Panc1 (cell line): ENCODE results near the gene RMDN3. TPM values are rescaled to one million over a fixed set of nuclear protein-coding genes. Genes with fewer than 3 reads are reported as not detected.

Source experiments
- ATAC-seq: fragments of 200-7000 bp; cut with Tn5 transposase; 2 replicates; pipeline ENCODE4 v1.9.1; 2020; ENCODE audit warnings: mild to moderate bottlenecking, moderate library complexity
- BruUV-seq: library from RNA; stranded (reverse); fragments of 400-500 nt; replicated peaks from 2 replicates; lab custom pipeline; 2021; lab: Mats Ljungman, UMichigan
- CTCF ChIA-PET: fragments of 300-600 bp; sonication (Branson Sonifier 250); formaldehyde crosslinking; loops from one replicate; lab custom pipeline; 2022; ENCODE audit warnings: antibody characterized with exemption; lab: Charles Lee
- POLR2A ChIA-PET: fragments of 300-600 bp; sonication (Branson Sonifier 250); formaldehyde crosslinking; loops from one replicate; lab custom pipeline; 2022; ENCODE audit warnings: antibody characterized with exemption; lab: Charles Lee
- DNase-seq: peaks from one replicate; pipeline ENCODE4 v3.0.0-alpha.2; 2010; ENCODE audit warnings: low read depth, low spot score
- H3K27ac ChIP-seq: 2 replicates; pipeline ENCODE4 v1.5.1; 2011; ENCODE audit warnings: mild to moderate bottlenecking, low read length, inconsistent platforms
- H3K27me3 ChIP-seq: fragments of 200-500 bp; sonication (Bioruptor generic); 2 replicates; pipeline ENCODE4 v1.6.0; 2014; ENCODE audit warnings: low read length, inconsistent platforms; ENCODE audit not compliant: control insufficient read depth, insufficient read depth
- H3K36me3 ChIP-seq: fragments of 200-500 bp; sonication (Bioruptor generic); 2 replicates; pipeline ENCODE4 v1.5.1; 2014; ENCODE audit warnings: inconsistent platforms, mild to moderate bottlenecking, low read length, moderate library complexity; ENCODE audit not compliant: control insufficient read depth, insufficient read depth
- H3K4me1 ChIP-seq: 2 replicates; pipeline ENCODE4 v1.5.1; 2011; ENCODE audit warnings: inconsistent platforms, mild to moderate bottlenecking, low read length, moderate library complexity; ENCODE audit not compliant: control insufficient read depth, insufficient read depth
- H3K4me3 ChIP-seq, 2 experiments: 2 replicates each; pipeline ENCODE4 v1.5.1; 2011 to 2012; ENCODE audit warnings: low read depth in 2 of 2, low read length in 2 of 2, mild to moderate bottlenecking in 2 of 2, inconsistent platforms in 1 of 2, moderate library complexity in 1 of 2
- H3K9me3 ChIP-seq: fragments of 200-500 bp; sonication (Bioruptor generic); 2 replicates; pipeline ENCODE4 v1.5.1; 2014; ENCODE audit warnings: low read depth, mild to moderate bottlenecking, inconsistent platforms, low read length, moderate library complexity; ENCODE audit not compliant: control insufficient read depth, insufficient read depth
- CTCF ChIP-seq: fragments of 450-650 bp; IDR thresholded peaks from 2 replicates; pipeline ENCODE4 v1.5.1; 2017; ENCODE audit warnings: mild to moderate bottlenecking
- POLR2AphosphoS5 ChIP-seq: IDR thresholded peaks from 2 replicates; pipeline ENCODE4 v1.6.1; 2012; ENCODE audit warnings: mild to moderate bottlenecking, low read depth, low read length, moderate library complexity
- REST ChIP-seq, 2 experiments: IDR thresholded peaks; 2 replicates each; pipeline ENCODE4 v1.6.1; 2011 to 2012; ENCODE audit warnings: low read depth in 2 of 2, control low read depth in 1 of 2, low read length in 1 of 2, mild to moderate bottlenecking in 1 of 2, moderate library complexity in 1 of 2; ENCODE audit not compliant: insufficient read depth in 1 of 2
- SIN3A ChIP-seq: IDR thresholded peaks from 2 replicates; pipeline ENCODE4 v1.6.1; 2012; ENCODE audit warnings: low read depth, mild to moderate bottlenecking, low read length, moderate library complexity, borderline replicate concordance; ENCODE audit not compliant: insufficient read depth
- TCF7L2 ChIP-seq: IDR thresholded peaks from 2 replicates; pipeline ENCODE4 v1.6.1; 2011; ENCODE audit warnings: mild to moderate bottlenecking, low read depth, low read length, inconsistent platforms
- in situ Hi-C: cut with HindIII; loops from 2 replicates; pipeline ENCODE4 v1.10.0; 2016; ENCODE audit warnings: low sequenced_read_pairs, low pct_unique_long_range_greater_than_20kb
- intact Hi-C: fragments of 100-400 bp; cut with micrococcal nuclease; formaldehyde crosslinking; loops from one replicate; pipeline ENCODE4 v1.10.0; 2022; ENCODE audit not compliant: unreplicated experiment
- total RNA-seq: library from RNA; stranded (reverse); gene quantifications from one replicate; pipeline ENCODE4 v1.2.1, GENCODE V29; 2021; ENCODE audit not compliant: unreplicated experiment

RMDN3 gene
- total RNA-seq, 1 experiment from 2014 or later = 33.2 TPM

- no TSS peak for BruUV-seq
- intact Hi-C loops = no loop called here
- ATAC-seq (no peak), DNase-seq (no peak)
- Histone ChIP-seq H3K9me3 (no peaks in the 10 kb centered on the region), H3K36me3 (peaks cover 11% of the 10 kb centered on the region; the same call in 1 of the 2 replicates), H3K27ac (no peak overlapping the region), H3K4me1 (no peaks in the 10 kb centered on the region), H3K27me3 (no peaks in the 10 kb centered on the region), H3K4me3 (no peak overlapping the region)
- no peak for TF ChIP-seq POLR2AphosphoS5
- TF ChIP-seq SIN3A = no peak
- TF ChIP-seq REST (IDR thresholded peaks at IDR 0.05; ENCODE audit: insufficient read depth in 1 of 2, low read depth in 2 of 2, low read length in 1 of 2) = no peak
- ChIA-PET POLR2A (interaction anchor here (0.6 kb wide), 1 partner anchor 151 kb away, joined by 4 read pairs; no protein-coding TSS in a partner anchor), CTCF (interaction anchor here (0.6 kb wide), 1 partner anchor 43 kb away, joined by 4 read pairs; no protein-coding TSS in a partner anchor)
- in situ Hi-C loops = no loop called here
Measured at GRCh38 chr15:40714144-40714543, 40.9 kb downstream of the RMDN3 start.

GRCh38 chr15:40706121-40706520 is 48.9 kb downstream of the RMDN3 start:
- TF ChIP-seq REST (IDR thresholded peaks at IDR 0.05; ENCODE audit: insufficient read depth in 1 of 2, low read depth in 2 of 2, low read length in 1 of 2) (no peak), TCF7L2 (no peak), CTCF (no peak)
- ChIA-PET POLR2A (no interaction called here), CTCF (no interaction called here)
- BruUV-seq = no TSS peak
- Histone ChIP-seq H3K27ac (no peak overlapping the region), H3K27me3 (no peaks in the 10 kb centered on the region), H3K4me1 (no peaks in the 10 kb centered on the region), H3K36me3 (0 out of 2 replicates have a peak, but pooled peaks cover 8% of the 10 kb centered on the region), H3K4me3 (no peak overlapping the region), H3K9me3 (no peaks in the 10 kb centered on the region)
- ATAC-seq (no peak), DNase-seq (no peak)
- in situ Hi-C loops = no loop called here
- intact Hi-C loops = no loop called here
